Measurements from ENCODE around the gene ASB13.

The ASB13 gene

GRCh38 chr10:5589011-5589660 is 77.3 kb downstream of the ASB13 start:
- no peaks in the 10 kb centered on the region for H3K9me2 ChIP-seq (replicated peaks; ENCODE audit: insufficient read depth, low read length)
- no peaks in the 10 kb centered on the region for H3K9me3 ChIP-seq (replicated peaks; ENCODE audit: insufficient read depth, low read length)
- H3K9ac ChIP-seq (ENCODE audit: low read length), result no peak overlapping the region
- H3K27me3 ChIP-seq (replicated peaks; ENCODE audit: insufficient read depth, low read length), result no peaks in the 10 kb centered on the region
- no peak for TF ChIP-seq EZH2phosphoT487 (IDR thresholded peaks at IDR 0.05; ENCODE audit: low read length)
- no peak for TF ChIP-seq EZH2 (optimal IDR thresholded peaks at IDR 0.05; ENCODE audit: low read depth, low read length)
- TF ChIP-seq CTCF (IDR thresholded peaks at IDR 0.05; ENCODE audit: low read length), result no peak
- H3K4me2 ChIP-seq (ENCODE audit: low read depth, low read length), result no peak overlapping the region; the same call in 1 of the 2 replicates
- H3K4me3 ChIP-seq (ENCODE audit: low read length), result no peak overlapping the region
- H3F3A ChIP-seq (ENCODE audit: insufficient read depth, low read length), result no peaks in the 10 kb centered on the region; the same call in none of the 2 replicates
- no peaks in the 10 kb centered on the region for H3K79me2 ChIP-seq (ENCODE audit: low read length)
- H3K27ac ChIP-seq (ENCODE audit: low read length), result no peak overlapping the region
- peaks cover 20% of the 10 kb centered on the region for H3K4me1 ChIP-seq (ENCODE audit: low read length)
- no peaks in the 10 kb centered on the region for H3K36me3 ChIP-seq (replicated peaks; ENCODE audit: insufficient read depth, low read length)
- no peak overlapping the region for H2AFZ ChIP-seq (ENCODE audit: low read length)
- DNase-seq, result peak; percentile 48
- H4K20me1 ChIP-seq (ENCODE audit: insufficient read depth, low read length), result no peaks in the 10 kb centered on the region
